Heart right ventricle (tissue), 16 donors: Measurements from ENCODE around the gene PMVK. TPM values are rescaled to one million over a fixed set of nuclear protein-coding genes. Genes with fewer than 3 reads are reported as not detected.
"Not testable (repeated sequence)": the region's sequence is repeated elsewhere in the genome, so short reads cannot be mapped to it uniquely, and the experiment has no call there.

Source experiments
- ATAC-seq, 8 donors: fragments of 200-7000 bp; cut with Tn5 transposase; one replicate each; pipeline ENCODE4 v1.9.1; 2020; ENCODE audit warnings: mild to moderate bottlenecking in 8 of 8, moderate library complexity in 8 of 8, moderate number of reproducible peaks in 1 of 8
- DNase-seq, 2 donors: peaks; one replicate each; pipeline ENCODE4 v3.0.0-alpha.2; 2020
- H3K27ac ChIP-seq, 10 donors: fragments of 200-600 bp; sonication (generic) in 2 of 10; one replicate each; pipeline versions ENCODE4 v1.5.0 to v1.8.0; 2020 to 2022; ENCODE audit warnings: mild to moderate bottlenecking in 3 of 10
- H3K27me3 ChIP-seq, 7 donors: fragments of 200-600 bp; one replicate each; pipeline ENCODE4 v1.8.0; 2021 to 2022; ENCODE audit warnings: mild to moderate bottlenecking in 2 of 7
- H3K36me3 ChIP-seq, 9 donors: fragments of 200-600 bp; sonication (generic) in 1 of 9; one replicate each; pipeline versions ENCODE4 v1.5.0 to v1.8.0; 2020 to 2022; ENCODE audit warnings: mild to moderate bottlenecking in 2 of 9
- H3K4me1 ChIP-seq, 9 donors: fragments of 200-600 bp; sonication (generic) in 1 of 9; one replicate each; pipeline versions ENCODE4 v1.5.0 to v1.8.0; 2020 to 2022; ENCODE audit warnings: mild to moderate bottlenecking in 4 of 9
- H3K4me3 ChIP-seq, 10 donors: fragments of 200-600 bp; sonication (generic) in 2 of 10; one replicate each; pipeline versions ENCODE4 v1.5.0 to v1.8.0; 2020 to 2022; ENCODE audit warnings: mild to moderate bottlenecking in 7 of 10, moderate library complexity in 2 of 10
- H3K9me3 ChIP-seq, 11 donors: fragments of 200-600 bp in 10 of 11; sonication (generic) in 2 of 11; one replicate each; pipeline versions ENCODE4 v1.5.0 to v1.8.0; 2013 to 2022; ENCODE audit warnings: mild to moderate bottlenecking in 2 of 11, control low read depth in 1 of 11, moderate library complexity in 1 of 11
- WGBS, 2 donors: extraction: QIAGEN DNeasy Blood & Tissue Kit; methylation state at CpG; one replicate each; pipeline ENCODE4 v1.1.7; 2013; ENCODE audit warnings: inconsistent platforms in 1 of 2; 5-methylcytosine and 5-hydroxymethylcytosine counted together
- intact Hi-C, 10 donors: fragments of 100-400 bp; cut with DNase I; formaldehyde crosslinking; loops; one replicate each; pipeline versions ENCODE4 v1.11.1 to v1.14.2; 2022
- polyA plus RNA-seq, 2 donors: library from polyadenylated mRNA; stranded (reverse); fragments of 200-250 nt; gene quantifications; one replicate each; pipeline ENCODE4 v1.2.3, GENCODE V29; 2013
- total RNA-seq, 10 donors: library from RNA; stranded (reverse); fragmentation: NEBNext Ultra II Directional in 3 of 10; extraction: Animal tissue kit (Norgen Biotek cat#: 25700) in 3 of 10; gene quantifications; one replicate each; pipeline versions ENCODE4 v1.2.1 to v1.2.4, GENCODE V29; 2021 to 2023
- TF ChIP-seq, protein P1 (sequence below), 9 donors: fragments of 200-600 bp; sonication (generic) in 2 of 9; IDR thresholded peaks; one replicate each; pipeline versions ENCODE4 v1.5.0 to v1.8.0; 2021 to 2022; ENCODE audit warnings: antibody characterized with exemption in 9 of 9, mild to moderate bottlenecking in 5 of 9, moderate library complexity in 1 of 9
- donor health status: Arrhythmogenic right ventricular cardiomyopathy.
- donor health status: ischemic (EF 13 %, LVEDD 7.1; RV severe dilation, severe dysfunction).
- donor health status: healthy with polysubstance abuse.
- donor health status: DM: no; HTN: yes; CAD: no.
- donor health status: DM: no; HTN: no; CAD: no.
- donor health status: ischemic (EF 25% LVEDD 6.9; RV normal size, moderate dysfunction).
- donor health status: ischemic (EF 25% LVEDD 5.7; RV mildly dilated, moderate dysfunction).
- donor health status: healthy.
- donor health status: DM: yes; HTN: yes; CAD: no.
- donor health status: Ischemic cardiomyopathy.
- donor health status: ischemic (EF 35%, LVEDD 5.7; RV mildly dilated, moderate dysfunction).
- donor health status: nonischemic (EF 11% LVEDD 7.7; RV severe dilation, severe dysfunction).
- donor health status: DM: yes; HTN: yes; CAD: no.
- donor health status: PGD.
- donor health status: ischemic (EF 29% LVEDD 5.4; RV normal size, mild dysfunction).
- donor health status: nonischemic (EF 23%, LVEDD 6.1; RV moderate dilation, normal function).

The PMVK gene
- total and polyA plus RNA-seq, 12 donors = 29.9 to 66.4 (median 40.5) TPM

DNA sequence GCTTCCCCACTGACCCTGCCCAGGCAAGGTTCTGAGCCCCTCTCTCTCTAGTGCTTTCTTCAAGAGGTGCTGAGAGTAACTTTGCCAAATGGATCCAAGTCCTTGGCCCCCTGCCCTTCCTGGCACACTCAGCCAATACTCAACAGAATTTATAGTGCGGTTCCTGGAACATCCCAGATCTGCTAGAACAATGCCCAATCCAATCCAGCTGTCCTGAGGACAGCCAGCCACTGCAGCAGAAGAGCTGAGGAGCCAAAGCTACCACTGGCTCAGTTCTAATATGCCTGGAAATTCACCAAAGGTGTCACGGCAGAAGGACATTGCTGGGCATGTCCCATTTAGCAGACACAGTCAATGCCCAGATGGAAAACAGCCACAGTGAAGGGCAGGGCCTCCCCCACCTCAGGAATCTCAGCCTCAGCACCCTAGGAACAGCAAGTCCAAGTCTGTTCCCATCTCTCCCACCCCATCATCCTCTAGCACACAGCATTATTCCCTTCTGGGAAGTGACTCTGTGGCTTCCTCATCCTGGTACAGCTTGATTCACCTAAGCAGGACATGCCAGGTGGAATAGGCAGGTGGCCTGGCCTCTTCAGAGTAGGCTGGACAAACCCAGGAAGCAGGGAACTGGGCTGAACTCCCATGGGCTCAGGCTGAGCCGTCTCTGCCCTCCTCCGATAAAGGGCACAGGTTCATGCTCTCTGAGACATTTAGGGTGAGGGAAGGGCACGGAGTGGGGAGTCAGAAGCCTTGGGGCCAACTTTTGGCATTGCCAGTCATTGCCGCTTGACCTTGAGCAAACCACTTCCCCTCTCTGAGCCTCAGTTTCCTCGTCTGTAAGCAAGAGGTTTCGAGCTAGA lies 24.6 kb downstream of the PMVK start:
- WGBS, 2 donors = 72 to 76% methylated on average over 8 of the region's 8 CpGs
- Histone ChIP-seq H3K27me3 (no peaks in the 10 kb centered on the region), H3K27ac (peak overlapping the region in 7 of 10 donors; percentile 21 to 58 (median 48)), H3K36me3 (no peaks in the 10 kb centered on the region), H3K9me3 (peaks cover 0 to 11% (median 0%) of the 10 kb centered on the region in 11 donors), H3K4me1 (peaks cover 0 to 21% (median 5%) of the 10 kb centered on the region in 9 donors), H3K4me3 (no peak overlapping the region)
- TF ChIP-seq, protein P1, sequence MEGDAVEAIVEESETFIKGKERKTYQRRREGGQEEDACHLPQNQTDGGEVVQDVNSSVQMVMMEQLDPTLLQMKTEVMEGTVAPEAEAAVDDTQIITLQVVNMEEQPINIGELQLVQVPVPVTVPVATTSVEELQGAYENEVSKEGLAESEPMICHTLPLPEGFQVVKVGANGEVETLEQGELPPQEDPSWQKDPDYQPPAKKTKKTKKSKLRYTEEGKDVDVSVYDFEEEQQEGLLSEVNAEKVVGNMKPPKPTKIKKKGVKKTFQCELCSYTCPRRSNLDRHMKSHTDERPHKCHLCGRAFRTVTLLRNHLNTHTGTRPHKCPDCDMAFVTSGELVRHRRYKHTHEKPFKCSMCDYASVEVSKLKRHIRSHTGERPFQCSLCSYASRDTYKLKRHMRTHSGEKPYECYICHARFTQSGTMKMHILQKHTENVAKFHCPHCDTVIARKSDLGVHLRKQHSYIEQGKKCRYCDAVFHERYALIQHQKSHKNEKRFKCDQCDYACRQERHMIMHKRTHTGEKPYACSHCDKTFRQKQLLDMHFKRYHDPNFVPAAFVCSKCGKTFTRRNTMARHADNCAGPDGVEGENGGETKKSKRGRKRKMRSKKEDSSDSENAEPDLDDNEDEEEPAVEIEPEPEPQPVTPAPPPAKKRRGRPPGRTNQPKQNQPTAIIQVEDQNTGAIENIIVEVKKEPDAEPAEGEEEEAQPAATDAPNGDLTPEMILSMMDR (IDR thresholded peaks at IDR 0.05) = no peak
- intact Hi-C loops = loop anchor here in 1 of 10 donors (1.0 kb wide), 1 partner anchor 24 kb away; the partner anchor contains the start of gene PMVK
- DNase-seq (no peak), ATAC-seq (peak; percentile 50 to 91 (median 82))

DNA sequence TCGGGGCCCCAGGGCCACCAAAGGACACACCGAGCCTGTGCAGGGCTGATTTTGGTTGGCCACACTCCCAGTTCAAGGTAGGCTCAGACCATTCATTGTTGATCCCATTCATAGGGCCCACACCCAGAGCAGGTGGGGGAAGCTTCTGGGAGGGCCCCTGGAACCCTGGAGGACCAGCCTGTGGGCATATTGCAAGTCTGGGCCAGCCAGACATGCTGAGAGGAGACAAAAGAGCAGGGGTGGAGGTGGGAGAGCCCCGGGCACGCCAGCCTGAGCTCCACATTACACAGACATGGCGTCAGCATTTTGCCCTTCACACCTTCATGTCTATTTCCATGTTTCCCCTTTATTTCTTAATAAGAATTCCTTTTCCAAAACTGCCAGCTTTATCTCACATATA lies 25.7 kb downstream of the PMVK start:
- 92 to 93% methylated on average over 5 of the region's 5 CpGs for WGBS, 2 donors
- H3K27me3 ChIP-seq = no peaks in the 10 kb centered on the region
- peaks cover 0 to 21% (median 5%) of the 10 kb centered on the region in 9 donors for H3K4me1 ChIP-seq
- intact Hi-C loops = no loop called here
- peaks cover 0 to 11% (median 0%) of the 10 kb centered on the region in 11 donors for H3K9me3 ChIP-seq
- no peak for ATAC-seq
- H3K4me3 ChIP-seq = no peak overlapping the region
- H3K27ac ChIP-seq = peak overlapping the region in 1 of 10 donors; percentile 54
- TF ChIP-seq, protein P1 (IDR thresholded peaks at IDR 0.05) = no peak
- no peaks in the 10 kb centered on the region for H3K36me3 ChIP-seq
- DNase-seq = no peak

DNA sequence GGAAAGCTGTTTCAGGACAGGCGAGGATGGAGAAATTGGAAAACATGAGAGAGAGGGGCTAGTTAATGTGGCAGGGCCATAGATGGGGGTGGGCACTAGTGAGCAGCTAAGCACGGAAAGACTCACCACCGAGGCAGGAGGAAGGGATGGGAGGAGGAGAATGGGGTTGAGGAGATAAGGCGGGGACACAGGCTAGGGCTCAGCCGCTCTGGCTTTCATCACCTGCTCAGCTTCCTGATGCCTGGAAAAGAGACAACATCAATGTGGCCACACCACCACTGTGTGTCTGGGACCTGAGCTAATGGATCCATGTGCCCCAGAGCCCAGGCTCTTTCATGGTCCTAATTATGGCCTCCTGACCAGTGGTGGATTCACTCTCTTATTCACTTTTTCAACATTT lies 27.6 kb downstream of the PMVK start:
- no peaks in the 10 kb centered on the region for H3K36me3 ChIP-seq

DNA sequence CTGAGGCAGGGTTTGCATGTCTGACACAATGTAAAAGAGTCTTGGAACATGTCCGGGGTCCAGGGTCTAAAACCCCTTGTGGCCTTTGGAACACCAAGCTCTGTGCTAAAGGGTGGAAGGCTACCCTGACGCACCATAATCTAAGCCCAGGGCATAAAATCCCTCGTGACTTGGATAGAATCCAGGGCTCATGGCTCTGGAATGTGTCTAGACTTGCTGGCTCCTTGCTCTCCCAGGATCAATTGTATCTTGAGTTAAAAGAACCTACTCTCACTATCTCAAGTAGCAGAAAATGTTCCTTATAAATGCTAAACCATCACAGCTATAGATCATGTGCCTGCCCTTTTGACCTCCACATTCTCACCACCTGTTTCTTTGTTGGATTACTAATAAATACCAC lies 28.4 kb downstream of the PMVK start:
- Histone ChIP-seq H3K4me1 (peaks cover 0 to 16% (median 2%) of the 10 kb centered on the region in 9 donors), H3K9me3 (peaks cover 0 to 11% (median 0%) of the 10 kb centered on the region in 11 donors)
- DNase-seq, ATAC-seq, intact Hi-C loops, H3K36me3 ChIP-seq, H3K27ac ChIP-seq, H3K4me3 ChIP-seq, H3K27me3 ChIP-seq: not testable (repeated sequence)
- 53 to 59% methylated on average over 3 of the region's 3 CpGs for WGBS, 2 donors

More for the DNA sequence above, 27.6 kb downstream of the PMVK start:
- DNase-seq (no peak), ATAC-seq (no peak)
- Histone ChIP-seq H3K4me1 (peaks cover 0 to 21% (median 5%) of the 10 kb centered on the region in 9 donors), H3K27me3 (no peaks in the 10 kb centered on the region), H3K4me3 (no peak overlapping the region), H3K27ac (no peak overlapping the region), H3K9me3 (peaks cover 0 to 11% (median 0%) of the 10 kb centered on the region in 11 donors)
- 70 to 81% methylated on average over 5 of the region's 5 CpGs for WGBS, 2 donors
- intact Hi-C loops = no loop called here
- TF ChIP-seq, protein P1 (IDR thresholded peaks at IDR 0.05) = no peak
